GM21737 (cell line): Measurements from ENCODE around the gene FAM229A.

Source experiments
- ATAC-seq: cut with Tn5 transposase; IDR thresholded peaks from one replicate; pipeline ENCODE4 v1.9.1; 2021; ENCODE audit warnings: mild to moderate bottlenecking, moderate library complexity; ENCODE audit not compliant: unreplicated experiment

FAM229A gene

DNA sequence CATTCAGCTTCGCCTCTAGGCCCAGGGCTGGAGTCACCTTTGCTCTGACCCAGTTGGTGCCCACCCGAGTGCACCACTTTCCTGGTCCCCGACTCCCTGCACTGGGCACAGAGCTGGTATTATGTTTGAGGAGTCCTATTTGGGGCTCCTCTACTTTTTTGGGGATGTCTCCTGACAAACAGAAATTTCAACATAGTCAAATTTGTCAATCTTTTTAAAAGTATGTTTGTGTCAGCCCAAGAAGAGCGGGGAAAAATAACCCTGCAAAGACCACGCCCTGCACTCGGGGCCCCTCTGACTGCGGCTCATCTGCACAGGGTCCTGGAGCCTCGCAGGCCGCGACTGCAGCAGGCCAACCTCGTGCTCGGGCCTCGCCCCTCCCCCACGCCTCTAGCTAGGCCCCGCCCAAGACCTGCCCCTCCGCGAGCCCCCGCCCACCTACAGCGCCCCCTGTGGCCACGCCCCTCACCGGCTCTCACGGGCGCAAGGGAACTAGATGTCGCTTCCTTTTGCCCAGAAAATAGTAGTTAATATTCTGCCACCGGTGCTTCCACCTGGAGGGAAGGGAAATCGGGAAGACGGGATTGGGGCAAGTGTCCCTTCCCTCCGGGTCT, 11.4 kb downstream of the FAM229A start:
- ATAC-seq = peak; percentile 26

DNA sequence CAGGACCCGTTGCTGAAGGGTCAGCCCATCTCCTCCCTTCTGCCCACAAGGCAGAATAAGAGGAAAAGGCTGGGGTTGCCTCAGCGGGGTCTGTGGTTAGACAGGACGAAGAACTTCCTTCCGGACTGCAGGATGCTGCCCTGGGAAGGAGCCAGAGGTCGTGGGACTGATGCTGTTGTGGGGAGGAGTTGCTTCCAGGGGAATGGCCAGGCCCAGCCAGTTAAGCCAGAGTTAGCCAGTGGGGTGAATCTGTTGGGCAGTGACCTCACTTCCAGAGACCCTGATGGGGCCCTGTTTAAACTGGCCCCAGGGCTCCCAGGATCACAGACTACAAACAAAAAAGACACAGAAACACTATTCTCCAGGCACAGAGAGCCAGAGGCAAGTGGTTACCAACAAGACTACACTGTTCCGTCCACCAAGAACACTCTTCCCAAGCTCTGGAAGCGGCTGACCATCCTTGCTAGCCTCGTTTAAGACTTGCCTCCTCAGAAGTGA, 13.0 kb downstream of the FAM229A start:
- no peak for ATAC-seq

DNA sequence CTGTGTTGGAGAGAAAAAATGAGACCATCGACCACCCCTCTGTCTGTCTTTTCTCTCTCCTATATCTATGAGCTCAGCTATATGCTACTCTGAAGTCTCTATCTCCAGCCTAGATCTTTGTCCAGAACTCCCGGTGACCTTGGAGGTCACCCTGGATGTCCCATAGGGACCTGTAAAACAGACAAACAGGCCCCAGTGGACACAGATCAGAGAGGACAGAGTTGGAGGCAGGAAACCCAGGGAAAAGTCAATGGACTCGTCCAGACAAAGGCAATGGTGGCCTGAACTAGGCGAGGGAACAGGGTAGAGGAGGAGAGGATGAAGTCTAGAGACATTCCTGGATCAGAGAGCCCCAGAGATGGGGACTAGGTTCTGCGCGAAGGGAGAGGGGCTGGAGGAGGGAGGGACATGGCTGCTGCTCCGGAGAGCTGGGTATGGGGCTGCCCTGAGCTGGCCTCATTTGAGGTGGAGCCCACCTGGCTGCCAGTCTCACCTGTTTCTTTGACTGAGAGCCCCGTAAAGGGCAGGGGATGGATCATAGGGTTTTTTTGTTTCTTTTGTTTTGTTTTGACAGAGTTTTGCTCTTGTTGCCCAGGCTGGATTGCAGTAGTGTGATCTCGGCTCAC, 15.6 kb downstream of the FAM229A start:
- ATAC-seq = no peak

DNA sequence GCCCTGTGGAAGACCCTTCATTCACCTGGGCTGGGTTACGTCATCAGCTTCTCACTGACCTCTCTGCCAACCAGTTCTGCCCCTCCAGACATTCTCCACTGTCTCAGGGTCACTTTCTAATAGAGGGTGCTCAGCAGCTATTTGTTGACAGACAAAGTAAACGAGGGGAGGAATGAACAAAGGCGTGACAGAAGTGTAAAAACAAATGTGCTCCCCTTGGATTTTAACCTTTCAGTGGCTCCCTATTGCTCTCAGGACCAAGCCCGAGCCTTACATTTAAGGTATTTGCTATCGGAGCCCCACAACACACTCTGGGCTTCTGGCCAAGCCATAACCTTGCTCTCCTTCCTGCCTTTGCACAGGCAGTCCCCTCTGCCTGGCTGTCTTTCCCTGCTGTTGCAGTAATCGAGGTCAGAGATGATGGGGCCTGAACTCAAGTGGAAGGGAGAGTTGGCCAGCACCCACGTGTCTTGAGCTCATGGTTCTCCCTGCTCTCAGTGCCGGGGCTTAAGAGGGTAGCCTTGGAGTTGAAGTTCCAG, 16.9 kb downstream of the FAM229A start:
- ATAC-seq = no peak

DNA sequence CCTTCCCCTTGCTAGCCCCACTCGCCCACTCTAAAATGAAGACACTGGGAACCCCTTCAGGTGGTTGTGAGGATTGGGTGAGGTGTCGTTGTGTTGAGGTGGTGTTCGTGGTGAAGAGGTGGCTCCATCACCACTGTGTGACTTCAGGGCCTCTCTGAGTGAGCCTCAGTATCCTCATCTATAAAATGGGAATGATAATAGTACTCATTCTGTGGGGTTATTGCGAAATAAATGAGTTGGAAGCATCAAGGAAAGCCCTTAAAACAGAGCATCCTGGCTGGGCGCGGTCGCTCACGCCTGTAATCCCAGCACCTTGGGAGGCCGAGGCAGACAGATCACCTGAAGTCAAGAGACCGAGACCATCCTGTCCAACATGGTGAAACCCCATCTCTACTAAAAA, 19.6 kb downstream of the FAM229A start:
- ATAC-seq = no peak

DNA sequence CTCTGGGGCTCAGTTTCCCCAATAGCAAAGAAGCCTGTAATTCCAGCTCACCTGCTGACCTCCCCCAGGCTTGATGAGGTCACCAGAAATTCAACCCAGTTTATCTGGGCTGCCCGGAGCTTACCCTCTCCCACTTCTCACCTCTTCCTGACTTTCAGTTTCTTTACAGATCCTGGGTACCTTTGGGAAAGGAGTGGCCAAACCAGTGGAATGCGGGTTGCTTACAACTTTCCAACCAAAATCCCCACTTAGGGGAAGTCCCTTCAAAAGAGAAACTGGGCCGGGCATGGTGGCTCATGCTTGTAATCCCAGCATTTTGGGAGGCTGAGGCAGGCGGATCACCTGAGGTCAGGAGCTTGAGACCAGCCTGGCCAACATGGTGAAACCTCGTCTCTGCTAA, 20.3 kb downstream of the FAM229A start:
- no peak for ATAC-seq

DNA sequence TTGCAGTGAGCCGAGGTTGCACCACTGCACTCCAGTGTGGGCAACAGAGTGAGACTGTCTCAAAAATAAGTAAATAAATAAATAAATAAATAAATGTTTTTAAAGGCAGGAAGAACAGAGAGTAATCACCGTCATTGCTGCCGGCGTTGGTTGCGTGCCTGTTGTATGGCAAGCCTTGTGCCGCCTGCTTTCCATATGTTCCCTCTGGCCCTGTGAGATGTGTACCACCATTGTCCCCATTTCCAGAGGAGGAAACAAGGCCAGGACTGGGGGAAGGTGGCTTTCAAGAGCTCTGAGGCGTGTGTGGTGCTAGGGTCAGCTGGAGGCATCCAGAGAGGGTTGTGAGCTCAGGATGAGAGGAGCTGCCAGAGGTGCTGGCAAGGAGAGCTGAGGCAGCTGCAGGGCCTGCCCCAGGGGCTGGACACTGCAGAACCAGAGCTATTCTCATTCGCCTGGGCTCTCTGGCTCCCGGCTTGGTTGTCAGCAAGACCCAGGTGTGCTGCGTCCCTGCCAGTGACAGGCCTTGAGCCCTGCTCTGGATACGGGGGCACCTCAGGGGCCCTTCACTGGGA, 21.0 kb downstream of the FAM229A start:
- ATAC-seq = no peak

DNA sequence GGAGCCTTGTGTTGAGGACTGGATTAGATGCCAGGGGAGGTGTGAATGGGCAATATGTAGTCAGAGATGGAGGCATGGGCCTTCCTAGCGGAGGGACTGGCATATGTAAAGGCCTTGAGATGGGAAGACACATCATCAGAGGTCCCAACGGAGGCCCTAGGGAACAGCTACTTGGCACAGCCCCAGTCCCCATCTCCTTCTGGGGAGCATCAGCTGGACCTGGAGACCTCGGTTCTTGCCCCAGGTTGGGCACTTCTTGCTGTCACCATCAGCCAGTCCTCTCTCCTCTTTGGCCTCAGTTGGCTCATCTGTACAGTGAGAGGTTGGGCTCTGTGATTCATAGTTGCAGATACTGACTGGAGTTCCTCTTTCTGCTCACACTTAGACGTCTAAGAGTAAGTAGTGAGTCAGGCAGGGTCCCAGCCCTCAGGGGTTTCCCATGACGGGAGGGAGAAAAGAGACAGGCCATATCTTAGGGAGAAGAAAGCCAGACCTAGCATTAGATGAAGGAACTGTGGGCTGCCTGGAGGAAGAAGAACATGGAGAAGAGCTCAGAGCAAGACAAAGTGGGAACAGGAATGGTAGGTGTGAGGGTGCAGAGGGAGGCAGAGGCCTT, 22.8 kb downstream of the FAM229A start:
- ATAC-seq = no peak

DNA sequence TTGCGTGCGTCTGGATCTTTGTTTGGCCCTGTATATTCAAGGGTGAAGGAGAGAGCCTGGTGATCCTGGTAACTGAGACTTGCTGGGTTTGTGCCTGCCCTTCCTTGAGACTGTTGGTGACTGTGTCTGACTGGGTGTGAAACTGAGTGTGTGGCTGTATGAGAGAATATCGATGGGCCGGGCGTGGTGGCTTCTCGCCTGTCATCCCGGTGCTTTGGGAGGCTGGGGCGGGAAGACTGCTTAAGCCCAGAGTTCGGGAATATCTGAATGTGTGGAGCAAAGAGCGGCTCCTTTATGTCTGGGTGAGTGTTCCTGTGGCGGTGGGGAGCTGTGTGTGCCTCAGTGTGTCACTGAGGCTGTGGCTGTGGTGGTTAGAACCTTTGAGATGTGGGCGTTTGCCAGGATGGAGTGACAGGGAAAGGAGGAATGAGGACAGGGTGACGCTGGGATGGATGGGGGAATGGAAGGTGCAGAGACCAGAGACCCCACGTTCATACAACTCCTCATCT, 23.6 kb downstream of the FAM229A start:
- ATAC-seq = no peak

DNA sequence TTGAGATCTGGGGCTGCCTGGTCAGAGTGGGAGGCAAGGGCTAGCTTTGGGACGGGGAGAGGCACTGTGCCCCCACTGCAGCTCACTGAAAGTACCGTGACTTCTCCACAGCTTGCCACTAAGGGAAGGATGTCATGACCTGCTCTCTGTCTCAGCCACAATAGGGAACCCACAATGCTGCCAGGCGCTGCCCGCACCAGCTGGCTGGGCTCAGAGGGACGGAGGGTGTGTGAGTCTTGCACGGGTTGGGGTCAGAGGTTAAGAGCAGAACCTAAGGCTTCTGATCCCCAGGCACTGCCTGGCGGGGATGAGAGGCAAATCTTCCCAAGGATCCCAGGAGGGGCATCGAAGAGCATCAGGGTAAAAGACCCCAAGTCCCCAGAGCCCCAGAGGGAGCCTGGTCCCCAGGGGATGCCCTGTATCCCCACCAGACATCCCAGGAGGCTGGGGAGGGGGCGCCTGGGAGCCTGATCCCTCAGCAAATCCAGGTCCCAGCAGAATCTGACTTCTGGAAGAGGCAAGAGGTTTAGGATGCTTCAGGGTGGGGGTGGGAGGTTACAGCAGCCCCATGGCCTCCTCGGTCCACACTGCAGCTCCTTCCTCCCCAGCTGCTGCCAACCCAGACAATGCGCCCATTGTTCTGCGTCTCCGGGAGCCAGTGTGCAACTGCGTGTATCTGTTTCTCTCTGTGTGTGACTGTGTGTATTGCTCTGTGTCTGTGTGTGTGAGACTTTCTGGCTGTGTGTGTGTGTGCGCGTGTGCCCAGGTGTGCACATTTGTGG, 24.2 kb downstream of the FAM229A start:
- ATAC-seq = no peak

DNA sequence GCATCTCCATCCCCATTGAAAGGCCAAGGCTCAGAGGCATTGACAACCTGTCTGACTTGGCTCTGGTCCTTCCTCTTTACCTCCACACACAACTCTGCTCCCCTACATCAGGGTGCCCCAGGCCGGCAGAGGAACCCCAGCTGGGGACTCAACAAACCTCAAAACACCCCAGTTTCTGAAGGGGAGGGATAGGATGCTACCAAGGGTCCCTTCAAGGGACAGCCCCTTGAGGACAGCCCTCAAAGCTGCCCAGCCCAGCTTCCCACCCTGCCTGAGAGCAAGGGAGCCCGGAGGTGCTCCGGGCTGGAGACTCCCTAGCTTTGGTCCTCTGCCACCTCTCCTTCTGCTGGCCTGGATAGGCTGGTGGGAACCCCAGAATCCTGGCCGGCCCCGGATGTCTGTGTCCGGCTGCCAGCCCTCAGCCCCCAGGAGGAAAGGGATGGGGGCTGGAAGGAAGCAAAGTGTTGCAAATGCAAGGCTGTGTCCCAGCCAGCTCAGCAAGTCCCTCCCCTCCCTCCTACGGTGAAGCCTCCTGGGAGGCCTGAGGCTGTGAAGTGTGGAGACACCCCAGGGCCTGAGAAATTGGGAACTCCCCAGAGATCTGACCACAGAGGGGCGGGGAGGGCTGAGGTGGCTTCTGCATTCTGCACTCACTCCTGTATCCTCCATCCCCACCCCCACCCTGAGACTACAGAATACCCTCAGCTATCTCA, 25.2 kb downstream of the FAM229A start:
- peak; percentile 32 for ATAC-seq

DNA sequence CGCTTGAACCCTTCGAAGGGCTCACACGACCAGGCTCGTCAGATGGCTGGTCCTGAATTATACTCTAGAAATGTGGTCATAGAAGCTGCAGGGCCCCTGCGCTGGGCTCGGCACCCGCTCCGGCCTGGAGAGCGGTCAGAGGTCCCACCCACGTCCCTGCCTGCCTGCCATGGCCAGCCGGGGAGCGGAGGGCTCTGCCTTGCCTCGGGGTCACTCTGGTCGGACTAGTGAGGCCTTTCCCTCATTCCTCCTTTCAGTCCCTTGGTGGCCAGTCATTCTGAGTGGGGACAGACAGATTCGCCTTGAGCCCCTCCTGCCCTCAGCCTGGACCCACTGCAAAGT, 25.7 kb downstream of the FAM229A start:
- no peak for ATAC-seq

DNA sequence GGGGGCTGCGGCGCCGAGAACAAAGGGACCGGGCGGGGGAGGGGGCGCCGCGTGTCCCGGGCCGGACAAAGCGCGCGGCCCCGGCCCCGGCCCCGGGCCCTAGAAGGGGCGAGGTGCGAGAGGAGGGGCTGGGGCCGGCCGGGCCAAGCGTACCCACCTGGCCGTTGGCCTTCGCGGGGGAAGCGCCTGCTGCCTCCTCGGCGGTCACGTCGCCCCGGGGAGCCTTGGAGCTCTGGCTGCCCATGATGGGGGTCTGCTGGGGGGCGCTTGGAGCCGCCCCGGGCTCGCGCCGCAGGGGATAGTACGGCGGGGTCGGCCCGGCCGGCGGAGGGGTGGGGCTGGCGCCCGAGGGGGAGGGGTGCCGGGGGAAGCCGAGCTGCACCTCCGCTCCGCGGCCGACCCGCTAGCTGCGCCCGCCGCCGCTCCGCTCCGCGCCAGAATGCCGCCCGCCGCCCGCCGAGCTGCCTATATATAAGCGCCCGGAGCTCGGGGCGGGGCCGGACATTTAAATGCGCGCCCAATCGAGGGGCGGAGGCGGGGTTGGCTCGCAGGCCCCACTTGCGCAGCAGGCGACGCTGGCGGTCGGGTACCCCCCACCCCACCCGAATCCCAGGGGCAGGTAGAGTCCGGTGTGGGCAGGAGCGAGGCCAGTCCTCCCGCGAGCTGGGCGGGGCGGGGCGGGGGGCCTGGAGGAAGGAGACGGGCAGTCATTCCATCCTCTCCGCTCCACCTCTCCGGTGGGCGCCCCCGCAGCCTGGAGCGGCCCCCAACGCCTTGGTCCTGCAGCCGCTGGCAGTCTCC, 26.3 kb downstream of the FAM229A start, which contains the start of gene MARCKSL1:
TSS of gene MARCKSL1 (minus strand) at position 444 of the 801 bp plus-strand sequence. CDS start at position 244, 200 bp downstream.
- ATAC-seq = peak; percentile 34

DNA sequence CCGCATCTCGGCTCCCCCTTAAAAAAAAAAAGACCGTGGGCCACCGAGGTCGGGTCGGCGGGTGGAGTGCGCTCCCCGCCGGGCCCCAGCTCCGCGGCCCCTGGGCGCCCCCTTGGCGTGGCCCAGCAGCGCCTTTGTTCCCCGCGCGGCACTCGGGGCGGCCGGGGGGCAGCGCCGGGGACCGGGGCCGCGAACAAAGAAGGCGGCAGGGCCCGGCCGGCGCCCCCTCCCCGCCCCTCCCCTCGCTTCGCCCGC, 26.8 kb downstream of the FAM229A start:
- ATAC-seq = peak; percentile 7

DNA sequence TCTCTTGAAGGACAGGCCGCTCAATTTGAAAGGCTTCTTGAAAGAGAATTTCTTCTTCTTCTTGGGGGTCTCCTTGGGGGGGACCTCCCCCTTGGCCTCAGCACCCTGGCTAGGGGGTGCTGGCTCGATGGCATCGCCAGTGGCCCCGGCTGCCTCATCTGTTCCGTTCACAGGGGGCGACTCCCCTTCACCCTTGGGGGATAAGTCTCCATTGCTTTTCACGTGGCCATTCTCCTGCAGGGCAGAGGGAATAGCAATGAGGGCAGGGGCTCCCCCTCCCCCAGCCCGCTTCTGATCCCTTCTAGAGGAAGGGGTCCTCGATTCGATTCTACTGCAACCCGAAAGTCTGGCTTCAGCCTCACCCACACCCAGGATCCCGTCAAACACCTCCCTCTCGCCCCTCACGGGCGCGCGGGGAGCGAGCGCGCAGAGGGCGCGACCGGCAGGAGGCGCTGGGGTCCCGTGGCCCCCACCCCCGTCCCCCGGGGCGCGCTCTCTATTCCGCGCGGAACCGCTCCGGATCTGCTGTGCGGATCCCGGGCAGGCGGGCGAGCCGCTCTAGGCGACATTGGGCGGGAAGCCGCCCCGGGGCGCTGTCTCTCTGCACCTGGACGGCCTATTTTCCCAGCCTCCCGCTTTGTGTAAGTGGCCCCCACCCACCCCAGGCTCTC, 27.3 kb downstream of the FAM229A start:
- peak; percentile 5 for ATAC-seq

DNA sequence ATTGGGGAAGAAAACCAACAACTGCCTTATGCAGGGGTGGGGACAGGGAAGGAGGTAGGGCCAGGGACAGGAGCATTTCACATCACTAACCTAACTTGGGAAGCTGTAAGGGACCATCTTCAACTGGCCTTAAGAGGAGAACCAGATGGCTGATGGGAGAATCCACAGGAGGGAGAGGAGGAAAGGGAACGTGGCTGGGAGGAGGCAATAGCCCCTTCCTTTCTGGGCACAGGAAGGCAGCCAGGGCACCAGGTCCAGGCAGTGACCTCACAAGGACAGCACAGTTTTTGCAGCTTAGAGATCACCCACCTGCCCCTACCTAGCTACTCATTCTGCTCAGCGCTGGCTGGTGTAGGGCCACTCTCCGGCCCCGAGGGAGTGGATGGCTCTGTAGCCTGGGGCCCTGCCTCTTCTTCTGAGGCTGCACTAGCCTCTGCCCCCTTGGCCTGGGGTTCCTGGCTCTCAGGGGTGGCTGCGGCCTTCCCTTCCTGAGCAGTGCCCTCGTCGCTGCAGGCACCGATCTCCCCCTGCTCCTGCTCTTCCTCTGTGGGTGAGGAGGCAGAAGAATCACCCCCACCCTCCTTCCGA, 27.9 kb downstream of the FAM229A start:
- no peak for ATAC-seq

DNA sequence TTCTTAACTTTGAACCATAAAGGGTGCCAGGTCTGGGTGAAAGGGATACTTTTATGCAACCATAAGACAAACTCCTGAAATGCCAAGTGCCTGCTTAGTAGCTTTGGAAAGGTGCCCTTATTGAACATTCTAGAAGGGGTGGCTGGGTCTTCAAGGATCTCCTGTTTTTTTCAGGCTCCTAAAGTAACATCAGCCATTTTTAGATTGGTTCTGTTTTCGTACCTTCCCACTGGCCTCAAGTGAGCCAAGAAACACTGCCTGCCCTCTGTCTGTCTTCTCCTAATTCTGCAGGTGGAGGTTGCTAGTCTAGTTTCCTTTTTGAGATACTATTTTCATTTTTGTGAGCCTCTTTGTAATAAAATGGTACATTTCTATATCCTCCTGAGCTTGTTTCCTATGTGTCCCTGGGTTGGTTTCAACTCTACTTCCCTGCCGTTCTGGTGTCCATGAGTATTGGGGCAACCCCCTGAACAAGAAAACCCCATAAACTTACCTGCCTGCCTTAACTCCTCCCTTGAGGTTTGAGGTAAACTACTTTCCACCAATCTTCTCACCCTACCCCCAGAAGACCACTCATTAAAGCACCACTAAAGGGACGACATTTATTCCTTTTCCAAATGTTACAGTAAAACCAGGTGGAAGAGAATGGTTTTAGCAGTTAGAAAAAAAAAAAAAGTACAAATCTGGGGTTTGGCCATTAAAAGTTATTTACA, 28.9 kb downstream of the FAM229A start:
- ATAC-seq = no peak
